ENCODE measurements around the gene CREG2. TPM values are rescaled to one million over a fixed set of nuclear protein-coding genes. Genes with fewer than 3 reads are reported as not detected.

CREG2 gene
- total RNA-seq, 1 donor from 2014 or later, result not detected

- H3K4me3 ChIP-seq (ENCODE audit: low read depth, low read length), result no peak overlapping the region
- DNase-seq (ENCODE audit: low read depth), result no peak
- no peak for TF ChIP-seq CTCF (conservative IDR thresholded peaks at IDR 0.05; ENCODE audit: low read depth, low read length)
Measured at GRCh38 chr2:101303688-101304087, 83.6 kb downstream of the CREG2 start.

- no peak overlapping the region for H3K4me3 ChIP-seq (ENCODE audit: low read depth, low read length)
- TF ChIP-seq CTCF (conservative IDR thresholded peaks at IDR 0.05; ENCODE audit: low read depth, low read length), result no peak
- no peak for DNase-seq (ENCODE audit: low read depth)
Measured at GRCh38 chr2:101302016-101302415, 85.3 kb downstream of the CREG2 start.

- TF ChIP-seq CTCF (conservative IDR thresholded peaks at IDR 0.05; ENCODE audit: low read depth, low read length), result no peak
- no peak for DNase-seq (ENCODE audit: low read depth)
- H3K4me3 ChIP-seq (ENCODE audit: low read depth, low read length), result no peak overlapping the region
Measured at GRCh38 chr2:101300836-101301235, 86.5 kb downstream of the CREG2 start.

- no peak overlapping the region for H3K4me3 ChIP-seq (ENCODE audit: low read depth, low read length)
- DNase-seq (ENCODE audit: low read depth), result no peak
- no peak for TF ChIP-seq CTCF (conservative IDR thresholded peaks at IDR 0.05; ENCODE audit: low read depth, low read length)
Measured at GRCh38 chr2:101300164-101300563, 87.1 kb downstream of the CREG2 start.

- no peak overlapping the region for H3K4me3 ChIP-seq (ENCODE audit: low read depth, low read length)
- TF ChIP-seq CTCF (conservative IDR thresholded peaks at IDR 0.05; ENCODE audit: low read depth, low read length), result no peak
- DNase-seq (ENCODE audit: low read depth), result no peak
Measured at GRCh38 chr2:101299604-101300003, 87.7 kb downstream of the CREG2 start.

- DNase-seq (ENCODE audit: low read depth), result no peak
Measured at GRCh38 chr2:101297383-101297782, 89.9 kb downstream of the CREG2 start.

More at GRCh38 chr2:101297383-101297782, 89.9 kb downstream of the CREG2 start:
- H3K4me3 ChIP-seq (ENCODE audit: low read depth, low read length), result no peak overlapping the region
- no peak for TF ChIP-seq CTCF (conservative IDR thresholded peaks at IDR 0.05; ENCODE audit: low read depth, low read length)
